Parathyroid adenoma (tissue), 2 donors: ENCODE measurements around the gene SLA2.
"Not testable (repeated sequence)": the region's sequence is repeated elsewhere in the genome, so short reads cannot be mapped to it uniquely, and the experiment has no call there.

Experiments
- H2AFZ ChIP-seq: fragments of 300-600 bp; sonication (generic); one replicate; pipeline ENCODE4 v1.7.0; 2017; ENCODE audit warnings: antibody characterized with exemption, mild to moderate bottlenecking
- H3K27ac ChIP-seq: fragments of 300-600 bp; sonication (generic); one replicate; pipeline ENCODE4 v1.7.0; 2017
- H3K27me3 ChIP-seq: fragments of 300-600 bp; sonication (generic); one replicate; pipeline ENCODE4 v1.7.0; 2017; ENCODE audit warnings: low read length; ENCODE audit not compliant: control insufficient read depth, insufficient read depth
- H3K36me3 ChIP-seq: fragments of 300-600 bp; sonication (generic); one replicate; pipeline ENCODE4 v1.7.0; 2017; ENCODE audit warnings: low read length; ENCODE audit not compliant: control insufficient read depth, insufficient read depth
- H3K4me1 ChIP-seq: fragments of 300-600 bp; sonication (generic); one replicate; pipeline ENCODE4 v1.7.0; 2017; ENCODE audit warnings: control low read depth
- H3K4me2 ChIP-seq: fragments of 300-600 bp; sonication (generic); one replicate; pipeline ENCODE4 v1.7.0; 2017; ENCODE audit warnings: low read length
- H3K4me3 ChIP-seq: fragments of 300-600 bp; sonication (generic); one replicate; pipeline ENCODE4 v1.7.0; 2017; ENCODE audit warnings: low read depth, low read length
- H3K79me2 ChIP-seq: fragments of 300-600 bp; sonication (generic); one replicate; pipeline ENCODE4 v1.7.0; 2017; ENCODE audit warnings: control low read depth
- H3K9ac ChIP-seq: fragments of 300-600 bp; sonication (generic); one replicate; pipeline ENCODE4 v1.7.0; 2017; ENCODE audit warnings: mild to moderate bottlenecking
- H3K9me3 ChIP-seq: fragments of 300-600 bp; sonication (generic); one replicate; pipeline ENCODE4 v1.7.0; 2017; ENCODE audit warnings: low read length; ENCODE audit not compliant: control insufficient read depth
- CTCF ChIP-seq: fragments of 300-600 bp; sonication (generic); IDR thresholded peaks from one replicate; pipeline ENCODE4 v1.7.0; 2017; ENCODE audit warnings: antibody characterized with exemption, mild to moderate bottlenecking
- donor health status: primary hyperparathyroidism.

SLA2 gene

DNA sequence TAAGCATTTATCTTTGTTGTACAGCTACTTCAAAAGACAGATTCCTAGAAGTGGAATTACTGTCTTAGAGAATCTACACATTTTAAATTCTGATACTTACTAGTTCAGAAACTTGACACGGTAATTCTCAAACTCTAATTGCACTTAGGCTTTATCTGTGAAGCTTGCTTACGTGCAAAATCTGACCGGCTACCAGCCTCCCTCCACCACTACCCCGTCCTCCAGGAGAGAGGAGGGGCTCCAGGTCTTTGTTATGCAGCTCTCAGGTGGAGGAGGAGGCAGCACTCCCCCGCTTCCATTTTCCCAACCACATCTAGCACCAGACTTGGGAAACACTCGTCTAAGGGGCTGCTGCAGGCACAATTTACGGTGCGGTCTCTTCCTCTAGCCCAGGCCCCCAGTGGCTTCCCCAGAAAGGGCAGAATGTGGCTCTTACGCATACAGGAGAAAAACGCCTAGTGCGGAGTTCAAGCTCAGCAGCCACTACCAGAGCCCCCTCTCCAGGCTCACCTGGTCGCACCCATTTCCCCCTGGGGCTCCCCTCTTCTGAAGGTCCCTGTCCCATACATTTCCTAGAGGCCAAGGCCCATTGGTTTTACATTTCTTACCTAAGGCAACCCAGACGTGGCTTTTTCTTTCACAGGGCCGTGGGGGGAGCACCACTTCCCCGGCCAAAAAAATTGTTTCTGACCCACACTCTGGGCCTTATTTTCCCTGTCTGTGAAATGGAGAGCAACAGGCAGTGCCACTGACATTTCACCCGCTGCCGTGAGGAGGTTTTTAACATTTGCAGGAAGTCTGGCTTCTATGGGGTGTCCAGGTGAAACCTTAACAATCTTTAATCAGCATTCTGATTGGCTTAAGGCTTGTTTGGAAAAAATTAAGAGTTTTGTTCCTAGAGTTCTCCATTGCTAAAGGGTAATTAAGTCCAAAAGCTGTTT is 74.2 kb downstream of the SLA2 start:
- no peaks in the 10 kb centered on the region for H3K36me3 ChIP-seq
- no peak overlapping the region for H3K4me3 ChIP-seq
- H3K79me2 ChIP-seq, result peaks cover 2% of the 10 kb centered on the region
- H3K4me1 ChIP-seq, result peaks cover 15% of the 10 kb centered on the region
- H3K27ac ChIP-seq, result peak overlapping the region; percentile 90
- TF ChIP-seq CTCF, result no peak
- no peak overlapping the region for H3K4me2 ChIP-seq
- H3K9ac ChIP-seq, result no peak overlapping the region
- no peaks in the 10 kb centered on the region for H3K27me3 ChIP-seq
- H3K9me3 ChIP-seq, result no peaks in the 10 kb centered on the region
- H2AFZ ChIP-seq, result peak overlapping the region; percentile 98

DNA sequence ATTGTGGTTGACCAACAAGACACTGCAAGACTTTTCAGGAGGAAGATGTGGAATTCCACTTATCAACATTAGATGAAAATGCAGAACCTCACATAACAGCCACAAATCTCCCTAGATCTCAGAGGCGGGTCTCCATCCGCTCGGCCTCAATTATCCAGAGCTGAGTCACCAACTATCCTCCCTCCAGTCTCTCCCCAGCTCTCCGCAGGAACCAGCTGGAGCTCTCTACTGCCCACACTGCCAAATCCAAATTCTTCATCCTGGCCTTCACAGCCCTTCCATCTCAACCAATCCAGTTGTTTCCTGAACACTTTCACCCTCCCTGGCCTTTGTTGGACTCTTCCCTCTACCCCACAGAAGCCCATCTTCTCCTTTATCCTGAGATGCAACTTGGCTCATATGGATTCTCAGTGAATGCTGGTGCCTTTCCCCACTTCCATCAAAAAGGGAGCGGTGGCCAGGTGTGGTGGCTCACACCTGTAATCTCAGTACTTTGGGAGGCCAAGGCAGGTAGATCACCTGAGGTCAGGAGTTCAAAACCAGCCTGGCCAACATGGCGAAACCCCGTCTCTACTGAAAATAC is 76.1 kb downstream of the SLA2 start:
- Histone ChIP-seq H3K27ac (no peak overlapping the region), H3K4me1 (peaks cover 5% of the 10 kb centered on the region), H3K27me3 (no peaks in the 10 kb centered on the region), H2AFZ (no peak overlapping the region), H3K4me2 (no peak overlapping the region), H3K9me3 (no peaks in the 10 kb centered on the region), H3K36me3 (no peaks in the 10 kb centered on the region), H3K9ac (no peak overlapping the region), H3K4me3 (no peak overlapping the region), H3K79me2 (no peaks in the 10 kb centered on the region)
- no peak for TF ChIP-seq CTCF

DNA sequence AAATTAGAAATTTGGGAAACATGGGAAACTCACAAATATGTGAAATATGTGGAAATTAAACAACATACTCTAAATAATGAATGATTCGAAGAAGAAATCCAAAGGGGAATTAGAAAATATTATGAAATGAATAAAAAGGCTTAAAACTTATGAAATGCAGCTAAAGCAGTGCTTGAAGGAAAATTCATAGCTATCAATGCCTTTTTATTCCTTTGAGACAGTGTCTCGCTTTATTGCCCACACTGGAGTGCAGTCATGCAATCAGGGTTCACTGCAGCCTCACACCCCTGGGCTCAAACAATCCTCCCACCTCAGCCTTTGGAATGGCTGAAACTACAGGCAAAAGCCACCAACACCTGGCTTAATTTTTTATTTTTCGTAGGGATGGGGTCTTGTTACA is 80.5 kb downstream of the SLA2 start:
- Histone ChIP-seq H3K4me3 (no peak overlapping the region), H2AFZ (no peak overlapping the region), H3K9me3 (no peaks in the 10 kb centered on the region), H3K4me2 (no peak overlapping the region), H3K36me3 (no peaks in the 10 kb centered on the region), H3K27me3 (no peaks in the 10 kb centered on the region), H3K79me2 (no peaks in the 10 kb centered on the region), H3K27ac (no peak overlapping the region), H3K9ac (no peak overlapping the region), H3K4me1 (no peaks in the 10 kb centered on the region)
- TF ChIP-seq CTCF, result no peak

DNA sequence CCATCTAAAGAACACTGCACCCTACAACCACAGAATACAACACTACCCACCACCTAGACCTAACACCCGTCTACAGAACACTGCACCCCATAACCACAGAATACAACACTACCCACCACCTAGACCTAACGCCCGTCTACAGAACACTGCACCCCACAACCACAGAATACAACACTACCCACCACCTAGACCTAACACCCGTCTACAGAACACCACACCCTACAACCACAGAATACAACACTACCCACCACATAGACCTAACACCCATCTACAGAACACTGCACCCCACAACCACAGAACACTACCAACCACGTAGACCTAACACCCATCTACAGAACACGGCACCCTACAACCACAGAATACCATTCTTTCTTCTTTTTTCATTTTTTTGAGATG is 81.3 kb downstream of the SLA2 start:
- not testable (repeated sequence) for H3K4me2 ChIP-seq, H3K4me3 ChIP-seq, H3K9ac ChIP-seq, H2AFZ ChIP-seq, H3K27ac ChIP-seq, H3K9me3 ChIP-seq, H3K27me3 ChIP-seq, H3K36me3 ChIP-seq, H3K79me2 ChIP-seq, H3K4me1 ChIP-seq

- H3K79me2 ChIP-seq, H3K4me1 ChIP-seq, H3K36me3 ChIP-seq, H3K9me3 ChIP-seq, H3K27me3 ChIP-seq, H3K27ac ChIP-seq, H3K4me2 ChIP-seq, H3K9ac ChIP-seq, H3K4me3 ChIP-seq, H2AFZ ChIP-seq: not testable (repeated sequence)
Observed at GRCh38 chr20:36564078-36564725, 81.8 kb downstream of the SLA2 start.
